BE2C (cell line): ENCODE results near the gene NSFL1C.

Experiments
- DNase-seq: peaks from one replicate; pipeline ENCODE4 v3.0.0-alpha.2; 2020
- H3K27me3 ChIP-seq: fragments of 250-450 bp; sonication (Bioruptor Pico); 2 replicates; pipeline ENCODE4 v1.5.1; 2020; ENCODE audit warnings: mild to moderate bottlenecking
- H3K36me3 ChIP-seq: fragments of 250-450 bp; sonication (Bioruptor Pico); 2 replicates; pipeline ENCODE4 v1.5.1; 2020; ENCODE audit warnings: mild to moderate bottlenecking
- H3K4me1 ChIP-seq: fragments of 250-450 bp; sonication (Bioruptor Pico); 2 replicates; pipeline ENCODE4 v1.5.1; 2020
- H3K4me3 ChIP-seq: 2 replicates; pipeline ENCODE4 v1.5.1; 2011; ENCODE audit warnings: low read depth, low read length
- H3K9me3 ChIP-seq: fragments of 250-450 bp; sonication (Bioruptor Pico); 2 replicates; pipeline ENCODE4 v1.5.1; 2020
- TF ChIP-seq, protein P1 (sequence below): IDR thresholded peaks from 2 replicates; pipeline ENCODE4 v1.5.1; 2012; ENCODE audit warnings: mild to moderate bottlenecking, low read depth, low read length

Gene NSFL1C

DNA sequence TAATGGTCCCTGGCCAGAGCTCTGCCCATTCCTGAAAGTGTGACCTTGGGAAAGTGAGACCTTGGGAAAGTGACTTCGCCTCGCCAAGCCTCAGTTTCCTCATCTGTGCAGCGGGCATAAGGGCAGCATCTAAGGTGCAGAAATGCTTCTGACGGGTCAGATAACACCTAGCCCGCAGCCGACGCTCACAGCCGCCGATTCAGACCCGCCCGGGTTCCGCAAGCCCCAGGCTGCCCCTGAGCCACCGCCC lies 74.3 kb downstream of the NSFL1C start:
- no peak for DNase-seq
- no peaks in the 10 kb centered on the region for H3K9me3 ChIP-seq
- H3K27me3 ChIP-seq = no peaks in the 10 kb centered on the region
- no peaks in the 10 kb centered on the region for H3K4me1 ChIP-seq
- H3K4me3 ChIP-seq = peak overlapping the region; percentile 86
- TF ChIP-seq, protein P1, sequence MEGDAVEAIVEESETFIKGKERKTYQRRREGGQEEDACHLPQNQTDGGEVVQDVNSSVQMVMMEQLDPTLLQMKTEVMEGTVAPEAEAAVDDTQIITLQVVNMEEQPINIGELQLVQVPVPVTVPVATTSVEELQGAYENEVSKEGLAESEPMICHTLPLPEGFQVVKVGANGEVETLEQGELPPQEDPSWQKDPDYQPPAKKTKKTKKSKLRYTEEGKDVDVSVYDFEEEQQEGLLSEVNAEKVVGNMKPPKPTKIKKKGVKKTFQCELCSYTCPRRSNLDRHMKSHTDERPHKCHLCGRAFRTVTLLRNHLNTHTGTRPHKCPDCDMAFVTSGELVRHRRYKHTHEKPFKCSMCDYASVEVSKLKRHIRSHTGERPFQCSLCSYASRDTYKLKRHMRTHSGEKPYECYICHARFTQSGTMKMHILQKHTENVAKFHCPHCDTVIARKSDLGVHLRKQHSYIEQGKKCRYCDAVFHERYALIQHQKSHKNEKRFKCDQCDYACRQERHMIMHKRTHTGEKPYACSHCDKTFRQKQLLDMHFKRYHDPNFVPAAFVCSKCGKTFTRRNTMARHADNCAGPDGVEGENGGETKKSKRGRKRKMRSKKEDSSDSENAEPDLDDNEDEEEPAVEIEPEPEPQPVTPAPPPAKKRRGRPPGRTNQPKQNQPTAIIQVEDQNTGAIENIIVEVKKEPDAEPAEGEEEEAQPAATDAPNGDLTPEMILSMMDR = no peak
- no peaks in the 10 kb centered on the region for H3K36me3 ChIP-seq
